Skin epidermis (tissue), 12 donors: ENCODE results near the gene EFNB1.
"Not testable (repeated sequence)": the region's sequence is repeated elsewhere in the genome, so short reads cannot be mapped to it uniquely, and the experiment has no call there.

Source experiments
- H3K27ac ChIP-seq, 21 experiments: fragments of 200-600 bp; sonication (generic) in 11 of 21; one replicate each; pipeline ENCODE4 v1.5.0; 2020; ENCODE audit warnings: mild to moderate bottlenecking in 3 of 21, inconsistent platforms in 2 of 21, moderate library complexity in 2 of 21
- H3K4me3 ChIP-seq, 7 experiments: fragments of 200-600 bp; sonication (generic) in 2 of 7; one replicate each; pipeline ENCODE4 v1.5.0; 2020; ENCODE audit warnings: inconsistent platforms in 2 of 7, mild to moderate bottlenecking in 2 of 7, moderate library complexity in 1 of 7

The EFNB1 gene

GRCh38 chrX:68828740-68829581, at the start of gene EFNB1:
EFNB1 (plus strand) TSS chrX:68829021; CDS start chrX:68829777, 756 bp downstream.
- H3K4me3 ChIP-seq: peak within 1 kb of the TSS; percentile 63 to 88 (median 72)
- H3K27ac ChIP-seq: peak within 1 kb of the TSS; percentile 80 to 95 (median 87)

- H3K4me3 ChIP-seq, H3K27ac ChIP-seq: not testable (repeated sequence)
These were observed 47.5 kb upstream of the EFNB1 start for GRCh38 chrX:68781295-68781694.

- no peak overlapping the region for H3K4me3 ChIP-seq
- no peak overlapping the region for H3K27ac ChIP-seq
These were observed 44.0 kb upstream of the EFNB1 start for GRCh38 chrX:68784816-68785215.

- H3K4me3 ChIP-seq, H3K27ac ChIP-seq: not testable (repeated sequence)
These were observed 42.2 kb upstream of the EFNB1 start for GRCh38 chrX:68786581-68786980.

- H3K27ac ChIP-seq: no peak overlapping the region
- H3K4me3 ChIP-seq: no peak overlapping the region
These were observed 38.9 kb upstream of the EFNB1 start for GRCh38 chrX:68789966-68790365.

- no peak overlapping the region for H3K27ac ChIP-seq
- H3K4me3 ChIP-seq: no peak overlapping the region
These were observed 36.7 kb upstream of the EFNB1 start for GRCh38 chrX:68792083-68792482.

- Histone ChIP-seq H3K4me3 (no peak overlapping the region), H3K27ac (no peak overlapping the region)
These were observed 34.4 kb upstream of the EFNB1 start for GRCh38 chrX:68794461-68794860.

- H3K27ac ChIP-seq: no peak overlapping the region
- H3K4me3 ChIP-seq: no peak overlapping the region
These were observed 33.1 kb upstream of the EFNB1 start for GRCh38 chrX:68795741-68796140.

GRCh38 chrX:68798400-68798799, 30.4 kb upstream of the EFNB1 start:
- H3K27ac ChIP-seq, H3K4me3 ChIP-seq: not testable (repeated sequence)

GRCh38 chrX:68801737-68802290, 27.0 kb upstream of the EFNB1 start:
- Histone ChIP-seq H3K27ac (no peak overlapping the region), H3K4me3 (no peak overlapping the region)

- Histone ChIP-seq H3K27ac (no peak overlapping the region), H3K4me3 (no peak overlapping the region)
These were observed 21.0 kb upstream of the EFNB1 start for GRCh38 chrX:68807818-68808217.

- no peak overlapping the region for H3K4me3 ChIP-seq
- H3K27ac ChIP-seq: no peak overlapping the region
These were observed 20.0 kb upstream of the EFNB1 start for GRCh38 chrX:68808686-68809357.

GRCh38 chrX:68820476-68821110, 8.2 kb upstream of the EFNB1 start:
- H3K27ac ChIP-seq: no peak overlapping the region
- no peak overlapping the region for H3K4me3 ChIP-seq

GRCh38 chrX:68821616-68822015, 7.2 kb upstream of the EFNB1 start:
- Histone ChIP-seq H3K4me3 (no peak overlapping the region), H3K27ac (no peak overlapping the region)

GRCh38 chrX:68822641-68823410, 6.0 kb upstream of the EFNB1 start:
- Histone ChIP-seq H3K4me3 (no peak overlapping the region), H3K27ac (no peak overlapping the region)

GRCh38 chrX:68823413-68824151, 5.2 kb upstream of the EFNB1 start:
- H3K4me3 ChIP-seq: no peak overlapping the region
- no peak overlapping the region for H3K27ac ChIP-seq

GRCh38 chrX:68824152-68824433, 4.7 kb upstream of the EFNB1 start:
- no peak overlapping the region for H3K27ac ChIP-seq
- no peak overlapping the region for H3K4me3 ChIP-seq

- no peak overlapping the region for H3K27ac ChIP-seq
- H3K4me3 ChIP-seq: no peak overlapping the region
These were observed 4.2 kb upstream of the EFNB1 start for GRCh38 chrX:68824565-68825125.
